IPS-15b (cell line): ENCODE measurements around the gene ZNF22.
A peak's percentile ranks its signal among the peaks of the same experiment; 100 is the strongest.

Experiments used
- H3K27me3 ChIP-seq: one replicate; pipeline ENCODE4 v1.6.1; 2013; ENCODE audit warnings: low read length; ENCODE audit not compliant: control insufficient read depth, insufficient read depth
- H3K36me3 ChIP-seq: one replicate; pipeline ENCODE4 v1.6.1; 2013; ENCODE audit warnings: low read length; ENCODE audit not compliant: control insufficient read depth, insufficient read depth
- H3K4me1 ChIP-seq: one replicate; pipeline ENCODE4 v1.6.1; 2013; ENCODE audit warnings: mild to moderate bottlenecking, low read length; ENCODE audit not compliant: control insufficient read depth, insufficient read depth
- H3K4me3 ChIP-seq: one replicate; pipeline ENCODE4 v1.5.1; 2013; ENCODE audit warnings: low read depth, low read length
- H3K9ac ChIP-seq: one replicate; pipeline ENCODE4 v1.6.1; 2013; ENCODE audit warnings: low read depth, mild to moderate bottlenecking, low read length
- H3K9me3 ChIP-seq: one replicate; pipeline ENCODE4 v1.6.1; 2013; ENCODE audit warnings: mild to moderate bottlenecking, low read length; ENCODE audit not compliant: control insufficient read depth, insufficient read depth

The ZNF22 gene

DNA sequence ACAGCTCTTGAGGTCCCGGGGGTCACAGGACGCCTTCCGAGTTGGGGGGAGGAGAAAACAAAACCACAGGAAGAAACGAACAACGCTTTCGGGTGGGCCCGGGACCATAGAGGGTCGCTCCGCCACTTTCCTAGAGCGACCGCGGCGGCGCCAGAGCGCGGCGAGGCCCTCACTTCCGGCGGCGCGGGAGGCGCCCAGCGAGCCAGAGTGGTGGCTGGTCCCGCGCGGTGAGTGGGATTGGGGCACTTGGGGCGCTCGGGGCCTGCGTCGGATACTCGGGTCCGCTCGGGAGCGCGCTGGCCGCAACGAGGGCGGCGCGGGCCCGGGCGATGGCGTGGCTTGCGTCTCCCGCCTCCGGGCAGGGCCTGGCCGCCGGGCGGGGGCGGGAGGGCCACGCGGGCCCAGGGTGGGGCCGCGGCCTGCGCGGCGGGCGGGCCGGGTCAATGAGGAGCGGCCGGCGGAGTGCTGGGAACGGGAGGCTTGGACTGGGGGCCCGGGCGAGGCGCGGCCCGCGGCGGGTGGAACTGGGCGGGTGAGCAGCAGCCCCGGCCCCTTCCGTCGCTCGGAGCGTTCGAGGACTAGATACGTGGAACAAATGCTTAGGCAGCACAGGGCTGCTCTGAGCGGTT is at the start of gene ZNF22:
Gene ZNF22 (plus strand): TSS at position 172 of the 629 bp plus-strand sequence. CDS start 2,446 bp downstream, outside the sequence.
- no peaks in the 10 kb centered on the region for H3K9me3 ChIP-seq
- H3K36me3 ChIP-seq: no peaks in the 10 kb centered on the region
- H3K4me1 ChIP-seq: peaks cover 14% of the 10 kb centered on the region
- H3K27me3 ChIP-seq: no peaks in the 10 kb centered on the region
- H3K4me3 ChIP-seq: peak within 1 kb of the TSS; percentile 77
- peak within 1 kb of the TSS; percentile 51 for H3K9ac ChIP-seq

DNA sequence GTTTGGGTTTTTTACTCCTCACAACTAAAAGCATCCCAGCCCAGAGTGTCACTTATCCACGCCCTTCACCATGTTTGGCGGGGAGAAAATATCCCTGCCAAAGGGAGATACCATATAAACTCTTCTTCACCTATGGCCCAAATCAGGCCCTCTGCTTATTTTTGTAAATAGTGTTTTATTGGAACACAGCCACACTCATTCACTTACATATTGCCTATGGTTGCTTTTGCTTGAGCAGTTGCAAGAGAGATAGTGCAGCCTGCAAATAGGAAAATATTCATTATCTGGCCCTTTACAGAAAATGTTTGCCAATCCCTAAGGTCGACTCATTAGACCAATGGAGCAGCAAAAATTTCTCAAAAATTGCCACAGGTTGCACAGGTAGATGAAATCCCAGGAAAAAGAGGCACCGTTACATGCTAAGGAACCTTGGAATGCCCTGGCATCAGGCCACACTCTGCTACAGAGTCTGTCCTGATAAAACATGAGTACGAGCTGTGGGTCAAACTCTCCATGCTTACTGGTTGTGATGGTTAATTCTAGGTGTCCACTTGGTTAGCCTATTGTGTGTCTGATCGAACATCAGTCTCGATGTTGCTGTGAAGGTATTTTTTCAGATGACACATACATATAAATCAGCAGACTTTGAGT is 49.0 kb upstream of the ZNF22 start:
- no peaks in the 10 kb centered on the region for H3K4me1 ChIP-seq
- no peaks in the 10 kb centered on the region for H3K9me3 ChIP-seq
- H3K27me3 ChIP-seq: no peaks in the 10 kb centered on the region
- H3K36me3 ChIP-seq: no peaks in the 10 kb centered on the region
- H3K4me3 ChIP-seq: no peak overlapping the region
- no peak overlapping the region for H3K9ac ChIP-seq

DNA sequence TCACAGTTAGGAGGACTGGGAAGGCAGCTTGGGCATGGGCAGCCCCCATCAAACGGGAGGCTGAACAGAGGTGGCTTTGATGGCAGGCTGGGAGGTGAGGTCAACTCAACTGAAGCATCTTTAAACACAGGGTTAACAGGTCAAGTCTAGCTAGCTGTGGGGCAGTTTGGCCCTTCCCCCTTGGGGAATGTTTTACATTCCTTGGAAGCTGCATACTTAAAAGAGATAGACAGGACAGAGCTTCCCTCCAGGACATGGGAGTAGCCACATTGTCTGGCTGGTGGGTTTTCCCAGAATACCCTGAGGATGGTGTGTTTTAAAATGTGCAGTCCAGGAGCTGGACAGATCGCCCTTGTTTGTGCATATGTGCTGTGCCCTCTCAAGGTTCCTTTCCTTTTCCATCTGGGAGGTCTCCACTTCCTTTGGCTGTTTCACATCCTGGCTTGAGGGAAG is 47.9 kb upstream of the ZNF22 start:
- no peaks in the 10 kb centered on the region for H3K9me3 ChIP-seq
- H3K4me3 ChIP-seq: no peak overlapping the region
- H3K36me3 ChIP-seq: no peaks in the 10 kb centered on the region
- H3K4me1 ChIP-seq: no peaks in the 10 kb centered on the region
- H3K9ac ChIP-seq: no peak overlapping the region
- no peaks in the 10 kb centered on the region for H3K27me3 ChIP-seq

DNA sequence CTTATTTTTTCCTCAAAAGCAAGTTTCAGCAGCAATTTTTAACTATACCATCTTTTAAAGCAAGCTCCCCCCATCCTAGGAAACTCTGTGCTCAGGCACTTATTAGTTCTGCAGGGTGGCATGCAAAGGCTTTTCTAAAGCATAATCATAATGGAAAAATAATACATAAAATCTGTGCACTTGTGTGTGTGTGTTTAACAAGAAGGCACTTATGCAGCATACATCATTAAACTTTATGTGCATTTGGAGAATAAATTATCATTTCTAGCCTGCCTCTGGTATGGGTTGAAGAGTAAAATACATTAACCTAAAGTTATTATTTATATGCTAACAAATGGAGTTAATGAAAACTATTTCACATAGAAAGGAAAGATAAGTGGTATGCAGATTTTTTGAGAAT is 46.7 kb upstream of the ZNF22 start:
- Histone ChIP-seq H3K27me3 (no peaks in the 10 kb centered on the region), H3K4me1 (peaks cover 4% of the 10 kb centered on the region), H3K36me3 (no peaks in the 10 kb centered on the region), H3K4me3 (no peak overlapping the region), H3K9me3 (no peaks in the 10 kb centered on the region), H3K9ac (no peak overlapping the region)

DNA sequence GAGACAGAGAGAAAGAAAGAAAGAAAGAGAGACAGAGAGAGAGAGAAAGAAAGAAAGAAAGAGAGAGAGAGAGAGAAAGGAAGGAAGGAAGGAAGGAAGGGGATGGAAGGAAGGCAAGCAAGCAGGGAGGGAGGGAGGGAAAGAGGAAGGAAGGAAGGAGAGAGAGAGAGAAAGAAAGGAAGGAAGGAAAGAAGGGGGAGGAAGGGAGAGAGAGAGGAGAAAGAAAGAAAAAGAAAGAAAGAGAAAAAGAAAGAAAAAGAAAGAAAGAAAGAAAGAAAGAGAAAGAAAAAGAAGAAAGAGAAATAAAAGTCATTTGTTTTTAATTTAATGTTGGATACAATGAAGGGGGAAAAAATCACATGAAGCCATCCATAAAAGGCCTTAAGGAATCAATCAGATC is 45.8 kb upstream of the ZNF22 start:
- H3K4me3 ChIP-seq: no peak overlapping the region
- no peak overlapping the region for H3K9ac ChIP-seq
- peaks cover 4% of the 10 kb centered on the region for H3K4me1 ChIP-seq
- no peaks in the 10 kb centered on the region for H3K9me3 ChIP-seq
- peaks cover 1% of the 10 kb centered on the region for H3K27me3 ChIP-seq
- H3K36me3 ChIP-seq: no peaks in the 10 kb centered on the region

DNA sequence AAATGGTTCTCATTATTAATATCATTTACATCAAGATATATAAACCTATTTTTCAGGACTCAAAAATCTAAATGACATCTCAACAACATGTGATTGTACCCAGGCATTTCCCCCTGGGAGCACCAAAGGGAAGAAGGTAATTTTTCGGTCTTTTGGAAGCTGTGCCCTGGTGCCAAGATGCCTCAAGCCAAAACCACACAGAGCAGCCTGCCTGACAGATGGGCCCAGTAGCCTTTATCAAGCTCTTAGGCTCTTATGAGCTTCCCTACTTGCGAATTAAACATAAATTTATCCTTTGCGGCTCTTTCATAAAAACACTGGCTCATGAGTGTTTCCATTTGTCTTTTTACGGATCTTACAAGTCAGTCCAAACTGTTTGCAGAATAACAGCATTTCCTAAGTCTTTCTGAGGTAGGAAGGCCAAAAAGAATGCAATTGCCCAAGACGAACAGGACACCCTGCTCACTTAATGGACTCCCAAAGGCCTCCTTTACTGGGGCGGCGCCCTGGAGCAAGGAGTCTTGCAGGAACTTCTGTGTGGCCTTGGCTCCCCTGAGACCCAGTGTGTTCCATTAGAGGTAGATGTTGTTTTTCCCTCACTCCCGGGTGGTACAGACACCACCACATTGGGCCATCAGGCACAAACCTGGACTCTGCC is 45.2 kb upstream of the ZNF22 start:
- H3K4me3 ChIP-seq: no peak overlapping the region
- H3K36me3 ChIP-seq: no peaks in the 10 kb centered on the region
- H3K27me3 ChIP-seq: peaks cover 7% of the 10 kb centered on the region
- H3K9ac ChIP-seq: no peak overlapping the region
- H3K4me1 ChIP-seq: peaks cover 7% of the 10 kb centered on the region
- H3K9me3 ChIP-seq: no peaks in the 10 kb centered on the region

DNA sequence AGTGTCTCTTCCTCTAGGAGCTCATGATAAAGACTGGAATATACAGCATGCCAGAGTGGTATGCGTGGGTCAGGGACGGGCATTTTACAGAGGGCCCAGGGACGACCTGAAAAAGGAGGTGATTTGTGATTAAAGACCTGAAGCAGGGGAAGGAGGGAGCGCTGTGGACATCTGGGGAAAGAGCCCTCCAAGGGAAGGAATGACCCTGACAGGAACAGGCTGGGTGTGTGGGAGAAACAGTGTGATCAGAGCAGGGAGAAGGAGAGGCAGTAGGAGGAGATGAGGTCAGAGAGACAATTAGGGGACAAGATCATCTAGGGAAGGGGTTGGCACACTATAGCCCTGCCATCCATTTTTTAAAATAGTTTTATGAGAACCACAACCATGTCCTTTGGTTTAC is 44.5 kb upstream of the ZNF22 start:
- peaks cover 9% of the 10 kb centered on the region for H3K27me3 ChIP-seq
- H3K9ac ChIP-seq: no peak overlapping the region
- peaks cover 7% of the 10 kb centered on the region for H3K4me1 ChIP-seq
- H3K9me3 ChIP-seq: no peaks in the 10 kb centered on the region
- H3K36me3 ChIP-seq: no peaks in the 10 kb centered on the region
- no peak overlapping the region for H3K4me3 ChIP-seq

DNA sequence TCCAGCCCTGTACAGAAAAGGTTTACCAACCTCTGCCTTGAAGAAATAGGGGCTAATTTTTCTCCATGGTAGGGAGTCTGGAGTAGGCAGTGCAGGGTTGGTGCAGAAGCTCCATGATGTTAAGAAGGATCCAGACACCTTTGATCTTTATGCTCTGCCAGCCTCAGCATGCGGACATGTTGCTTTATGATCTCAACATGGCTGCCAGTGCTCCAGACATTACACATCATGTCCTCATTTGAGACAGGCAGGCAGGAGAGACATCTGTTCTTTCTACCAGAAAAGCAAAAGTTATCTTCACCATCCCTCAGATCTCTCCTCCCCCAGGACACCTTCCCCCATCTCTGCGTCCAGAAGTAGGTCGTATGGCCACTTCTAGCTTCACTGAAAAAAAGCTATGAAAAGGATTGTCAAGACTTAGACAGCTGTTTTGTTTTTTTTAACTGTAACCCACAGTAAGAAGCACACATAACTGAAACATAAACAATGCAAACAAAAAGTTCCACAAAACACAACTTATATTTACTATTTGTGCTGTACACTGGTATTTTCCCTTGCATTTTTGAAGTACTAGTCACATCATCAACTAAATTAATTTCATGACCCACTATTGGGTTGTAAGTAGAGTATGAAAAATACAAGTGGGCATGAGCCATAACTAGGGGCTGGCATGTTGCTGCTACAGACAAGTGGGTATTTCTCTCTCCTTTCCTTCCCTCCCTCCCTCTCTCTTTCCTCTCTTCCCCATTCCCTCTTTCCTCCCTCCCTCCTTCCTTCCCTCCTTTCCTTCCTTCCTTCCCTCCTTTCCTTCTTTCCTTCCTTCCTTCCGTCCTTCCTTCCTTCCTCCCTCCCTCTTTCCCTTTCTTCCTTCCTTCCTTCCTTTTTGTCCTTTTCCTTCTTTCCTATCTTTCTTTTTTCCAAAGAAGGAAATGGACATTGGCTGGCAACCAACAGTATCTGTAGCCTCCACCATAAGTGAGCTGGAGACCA is 43.7 kb upstream of the ZNF22 start:
- Histone ChIP-seq H3K4me1 (peaks cover 7% of the 10 kb centered on the region), H3K4me3 (no peak overlapping the region), H3K36me3 (no peaks in the 10 kb centered on the region), H3K9me3 (no peaks in the 10 kb centered on the region), H3K9ac (no peak overlapping the region), H3K27me3 (peaks cover 9% of the 10 kb centered on the region)

DNA sequence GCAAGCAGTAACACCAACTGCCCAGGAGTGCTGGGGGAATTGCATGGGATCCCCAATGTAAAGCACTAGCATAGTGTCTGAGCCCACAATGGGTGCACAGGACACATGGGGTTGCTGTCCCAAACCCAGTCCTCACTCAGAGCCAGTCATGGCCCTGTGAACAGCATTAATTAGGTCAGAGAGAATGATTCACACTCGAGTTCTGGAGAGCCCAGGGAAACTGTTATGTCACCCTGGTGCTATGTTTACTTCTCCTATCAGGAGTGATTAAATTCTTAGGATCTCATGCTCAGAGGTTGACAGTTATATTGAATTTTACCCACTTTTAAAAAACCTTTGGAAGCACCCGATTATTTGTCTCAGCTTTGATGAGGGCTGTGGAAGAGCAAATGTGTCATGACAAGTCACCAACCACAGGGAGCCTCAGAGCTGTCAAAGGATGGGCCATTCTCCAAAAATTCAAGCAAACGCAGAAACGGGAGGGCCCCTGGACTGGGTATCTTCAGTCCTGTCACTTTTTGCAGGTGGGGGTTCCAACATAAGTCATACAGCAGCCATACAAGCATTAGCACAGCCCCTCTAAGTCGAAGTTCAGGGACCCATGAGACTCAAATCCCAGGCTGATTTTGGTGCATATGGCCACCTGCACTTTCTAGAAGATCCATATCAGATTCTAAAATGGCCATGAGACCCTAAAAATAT is 42.4 kb upstream of the ZNF22 start:
- Histone ChIP-seq H3K27me3 (peaks cover 9% of the 10 kb centered on the region), H3K4me3 (peak overlapping the region; percentile 84), H3K36me3 (no peaks in the 10 kb centered on the region), H3K9me3 (no peaks in the 10 kb centered on the region), H3K4me1 (peaks cover 8% of the 10 kb centered on the region), H3K9ac (no peak overlapping the region)

DNA sequence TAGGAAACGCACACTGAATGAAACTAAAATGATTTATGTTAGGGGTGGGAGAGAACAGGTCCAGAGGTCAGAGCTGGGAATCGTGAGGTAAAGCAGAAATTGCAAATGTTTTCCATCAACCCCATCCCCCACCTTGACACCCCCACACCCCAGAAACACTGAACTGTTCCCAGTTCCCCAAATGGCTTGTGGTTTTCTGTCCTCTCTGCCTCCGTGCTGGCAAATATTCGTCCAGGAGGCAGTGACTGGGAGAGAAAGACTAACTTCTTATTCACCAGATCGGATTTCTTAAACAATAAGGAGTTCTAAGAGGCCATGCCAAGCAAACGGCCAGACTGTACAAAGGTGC is 41.9 kb upstream of the ZNF22 start:
- no peaks in the 10 kb centered on the region for H3K36me3 ChIP-seq
- peaks cover 13% of the 10 kb centered on the region for H3K4me1 ChIP-seq
- peak overlapping the region; percentile 93 for H3K9ac ChIP-seq
- H3K4me3 ChIP-seq: peak overlapping the region; percentile 84
- H3K9me3 ChIP-seq: no peaks in the 10 kb centered on the region
- H3K27me3 ChIP-seq: peaks cover 9% of the 10 kb centered on the region
